GM18507 (cell line): ENCODE results near the gene GPR132.

Experiments used
- DNase-seq: peaks from one replicate; pipeline ENCODE4 v3.0.0; 2011; ENCODE audit warnings: low read depth; ENCODE audit not compliant: insufficient read length; ENCODE audit errors: extremely low spot score
- FAIRE-seq: peaks from 2 replicates; lab custom pipeline; 2011; peaks lifted over from hg19 to GRCh38; lab: Jason Lieb, UNC

GPR132 gene

DNA sequence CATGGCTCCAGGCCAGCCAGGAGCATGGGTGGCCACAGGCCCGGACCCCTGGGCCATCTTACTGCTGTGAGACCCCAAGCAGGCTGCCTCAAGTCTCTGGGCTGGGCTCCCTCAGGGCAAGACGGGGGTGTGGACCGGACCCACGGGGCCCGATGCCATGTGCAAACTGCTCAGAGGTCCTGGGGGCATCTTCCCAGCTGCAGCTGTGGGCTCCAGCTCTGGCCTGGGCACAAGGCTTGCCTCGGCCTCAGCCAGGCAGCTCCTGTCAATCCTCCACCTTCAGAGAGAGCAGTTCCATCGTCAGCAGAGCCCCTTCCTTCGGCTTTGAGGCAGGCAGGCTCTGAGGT lies 12.4 kb upstream of the GPR132 start:
- DNase-seq (no peak), FAIRE-seq (no peak)

DNA sequence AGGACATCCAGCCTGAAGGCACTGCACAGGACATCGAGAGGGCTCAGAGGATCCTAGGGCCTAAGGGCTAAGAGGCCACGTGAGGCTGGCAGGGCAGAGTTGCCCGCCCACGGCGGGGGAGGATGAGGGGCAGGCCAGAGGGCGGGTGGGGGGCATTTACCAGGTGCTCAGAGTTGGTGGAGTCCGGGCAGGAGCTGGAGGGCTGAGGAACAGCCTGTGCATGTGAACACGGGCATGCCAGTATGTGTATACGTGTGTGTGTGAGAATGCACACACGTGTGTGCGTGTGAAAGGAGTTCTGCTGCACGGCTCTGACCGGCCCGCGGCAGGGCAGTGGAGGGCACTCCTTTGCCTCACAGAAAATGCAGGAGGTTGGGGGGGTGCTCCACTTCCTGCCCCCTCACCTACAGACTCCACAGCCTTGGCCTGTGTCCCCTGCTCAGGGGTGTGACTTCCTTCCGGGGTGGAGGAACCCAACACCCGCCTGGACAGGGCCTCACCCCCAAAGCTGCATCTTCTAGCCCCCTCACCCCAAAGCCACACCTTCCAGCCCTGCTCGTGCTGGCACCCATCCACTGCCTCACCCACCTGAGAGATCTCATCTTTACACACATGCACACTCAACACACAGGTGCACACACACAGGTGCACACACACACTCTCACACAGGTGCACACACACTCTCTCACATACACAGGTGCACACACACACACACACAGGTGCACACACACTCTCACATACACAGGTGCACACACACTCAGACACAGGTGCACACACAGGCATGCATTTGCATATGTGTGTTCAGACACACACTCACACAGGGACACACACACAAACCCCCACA lies 11.8 kb upstream of the GPR132 start:
- DNase-seq, result no peak
- FAIRE-seq, result no peak

DNA sequence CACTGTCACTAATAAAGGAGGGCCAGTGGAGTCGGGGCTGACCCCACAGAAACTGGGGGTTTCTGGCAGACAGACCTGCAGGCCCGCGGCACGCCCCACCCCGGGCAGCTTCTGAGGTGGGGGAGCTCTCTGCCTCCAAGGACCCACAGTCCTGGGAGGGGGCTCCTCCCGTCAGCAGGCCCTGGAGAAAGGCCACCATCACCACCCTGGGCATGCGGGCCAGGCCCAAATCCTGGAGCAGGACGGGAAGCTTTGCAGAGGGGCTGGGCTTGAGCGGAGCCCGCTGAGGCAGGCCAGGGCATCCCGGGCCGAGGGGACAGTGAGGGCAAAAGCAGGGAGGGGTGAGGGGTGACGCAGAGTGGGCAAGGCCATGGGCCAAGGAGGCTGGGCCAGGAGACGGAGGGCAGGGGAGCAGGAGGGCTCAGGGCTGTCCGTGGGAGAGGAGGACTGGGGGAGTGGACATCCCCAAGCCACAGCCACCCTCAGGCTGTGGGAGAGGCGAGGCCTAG lies 11.1 kb upstream of the GPR132 start:
- FAIRE-seq (no peak), DNase-seq (no peak)

DNA sequence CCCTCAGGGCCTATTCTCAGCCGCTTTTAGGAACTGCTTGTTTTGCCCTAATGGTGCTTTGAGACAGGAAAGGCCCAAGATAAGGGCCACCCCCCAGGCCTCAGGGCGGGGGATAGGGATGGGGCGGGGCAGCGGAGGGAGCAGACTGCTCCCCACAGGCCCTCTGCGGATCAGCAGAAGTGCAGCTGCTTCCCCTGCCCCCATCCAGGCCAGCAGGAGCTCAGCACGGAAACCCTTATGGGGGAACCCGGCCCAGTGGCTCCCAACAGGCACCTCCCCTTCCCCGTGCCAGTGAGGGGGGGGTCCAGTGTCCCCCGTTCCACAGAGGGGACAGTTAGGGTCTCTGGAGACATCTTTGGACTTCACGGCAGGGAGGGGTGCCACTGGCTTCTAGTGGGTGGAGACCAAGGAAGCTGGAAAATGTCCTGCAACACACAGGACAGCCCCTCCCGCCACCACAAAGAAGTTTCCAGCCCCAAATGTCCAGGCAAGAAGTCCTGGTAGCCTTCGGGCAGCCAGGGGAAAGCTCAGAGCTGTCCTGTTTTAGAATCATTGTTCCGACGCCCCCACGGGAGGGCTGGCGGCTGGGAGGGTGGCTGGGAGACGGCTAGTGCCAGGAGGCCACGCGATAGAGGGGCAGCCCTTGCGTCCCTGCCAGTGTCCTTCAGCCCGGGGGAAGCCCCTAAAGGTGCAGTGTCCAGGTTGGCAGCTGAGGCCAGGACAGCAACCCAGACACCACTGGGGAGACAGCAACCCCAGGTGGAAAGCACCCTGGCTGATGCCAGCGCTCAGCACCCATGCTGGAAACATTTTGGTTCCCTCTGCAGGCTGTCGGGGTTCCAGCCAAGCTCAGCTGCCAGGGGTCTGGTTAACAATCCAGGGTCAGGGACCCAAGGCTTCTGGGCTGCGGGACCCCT lies 10.4 kb upstream of the GPR132 start:
- FAIRE-seq, result peak; percentile 72
- DNase-seq, result no peak

DNA sequence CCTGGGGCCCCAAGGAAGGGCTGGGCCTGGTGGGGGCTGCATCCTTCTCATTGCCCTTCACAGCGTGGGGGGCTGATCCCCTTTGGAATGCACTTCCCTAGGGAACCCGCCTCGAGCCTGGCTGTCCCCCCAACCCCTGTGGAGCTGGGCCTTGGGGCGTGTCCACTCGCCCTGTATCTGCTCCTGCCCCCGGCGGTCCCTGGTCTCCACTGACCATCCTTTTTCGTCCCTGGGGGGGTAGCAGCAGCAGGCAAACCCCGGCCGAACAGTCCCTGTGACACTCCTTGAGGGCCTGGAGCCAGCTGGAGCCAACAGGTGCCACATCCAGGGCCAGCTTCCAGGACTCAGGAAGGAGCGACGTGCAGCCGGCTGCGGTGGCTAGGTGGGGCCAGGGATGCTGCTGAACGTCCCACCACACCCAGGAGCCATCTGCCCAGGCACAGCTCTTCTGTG lies 9.4 kb upstream of the GPR132 start:
- FAIRE-seq, result no peak

DNA sequence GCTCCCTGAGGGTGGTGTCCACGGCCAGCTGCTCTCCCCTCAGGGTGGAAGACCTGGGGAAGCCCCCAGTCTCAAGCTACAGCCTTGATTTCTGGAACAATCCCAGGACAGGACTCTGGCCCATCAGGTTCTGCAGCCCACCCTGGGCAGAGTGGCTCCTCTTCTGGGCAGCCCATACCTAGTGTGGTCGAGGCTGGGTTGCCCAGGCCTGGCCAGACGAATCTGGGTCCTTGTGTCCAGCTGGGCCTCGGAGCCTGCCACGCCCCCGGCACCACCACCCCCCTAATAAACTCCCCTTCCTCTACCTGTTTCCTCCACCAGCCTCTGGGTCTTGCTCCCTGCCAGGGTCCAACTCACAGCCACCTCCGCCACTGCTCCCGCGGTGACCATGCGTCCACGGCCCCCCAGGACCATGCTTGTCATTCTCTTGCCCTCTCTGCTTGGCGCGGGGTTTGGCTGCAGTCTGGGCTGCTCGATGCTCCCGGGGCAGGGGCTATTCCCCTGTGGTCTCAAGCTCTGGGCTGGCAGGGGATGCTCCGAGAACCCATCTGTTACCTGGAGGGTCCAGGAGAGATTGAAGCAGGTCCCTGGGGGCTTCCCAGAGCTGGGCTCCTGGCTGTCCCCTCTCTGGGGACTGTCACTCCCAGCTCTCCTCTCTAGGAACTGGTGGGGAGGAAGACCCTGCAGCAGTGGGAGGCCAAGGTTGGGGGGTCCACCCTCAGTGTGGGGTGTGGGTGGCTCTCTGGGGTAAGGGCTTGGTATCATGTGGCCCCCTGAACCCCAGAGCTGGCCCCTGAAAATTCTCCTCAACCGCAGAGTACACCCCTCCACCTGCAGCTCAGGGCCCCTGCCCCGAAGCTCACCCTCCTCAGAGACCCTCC lies 8.7 kb upstream of the GPR132 start:
- FAIRE-seq (no peak), DNase-seq (no peak)

More for the DNA sequence above, 9.4 kb upstream of the GPR132 start:
- no peak for DNase-seq

DNA sequence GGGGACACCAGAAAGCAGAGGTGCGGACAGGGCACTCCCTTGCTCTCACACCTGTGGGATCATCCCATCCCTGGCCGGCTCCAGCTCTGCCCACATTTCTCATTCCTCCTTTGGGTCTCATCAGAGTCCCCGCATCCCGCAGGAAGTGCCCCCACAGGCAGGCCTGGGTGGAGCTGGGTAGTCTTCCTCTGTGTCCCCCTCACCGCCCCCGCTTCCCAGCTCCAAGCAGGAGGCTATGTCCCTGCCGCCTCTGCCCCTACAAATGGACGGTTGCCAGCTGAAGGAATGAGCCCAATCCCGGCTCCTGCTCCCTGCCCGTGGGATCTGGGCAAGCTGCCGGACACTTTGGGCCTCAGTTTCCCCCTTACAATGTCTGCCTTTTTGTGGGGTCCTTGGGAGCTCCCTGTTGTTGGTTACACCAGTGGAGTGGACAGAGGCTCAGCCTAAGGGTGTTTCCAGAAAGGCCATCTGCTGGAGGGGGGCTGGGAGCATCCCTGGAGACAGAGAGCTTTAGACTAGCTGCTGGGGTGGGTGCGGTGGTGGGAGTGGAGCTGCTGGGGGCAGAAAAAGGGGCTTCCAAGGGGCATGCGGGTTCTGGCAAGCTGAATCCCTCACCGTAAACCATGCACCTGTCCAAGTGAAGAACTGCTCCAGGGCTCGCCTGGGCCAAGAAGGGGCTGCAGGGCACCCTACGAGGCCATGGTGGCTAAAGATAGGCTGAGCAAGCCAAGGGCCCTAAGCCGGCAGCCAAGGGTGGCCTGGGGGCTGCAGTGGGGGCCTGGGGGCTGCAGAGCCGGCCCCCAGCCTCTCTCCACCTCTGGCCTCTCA lies 7.9 kb upstream of the GPR132 start:
- FAIRE-seq, result no peak
- DNase-seq, result no peak

DNA sequence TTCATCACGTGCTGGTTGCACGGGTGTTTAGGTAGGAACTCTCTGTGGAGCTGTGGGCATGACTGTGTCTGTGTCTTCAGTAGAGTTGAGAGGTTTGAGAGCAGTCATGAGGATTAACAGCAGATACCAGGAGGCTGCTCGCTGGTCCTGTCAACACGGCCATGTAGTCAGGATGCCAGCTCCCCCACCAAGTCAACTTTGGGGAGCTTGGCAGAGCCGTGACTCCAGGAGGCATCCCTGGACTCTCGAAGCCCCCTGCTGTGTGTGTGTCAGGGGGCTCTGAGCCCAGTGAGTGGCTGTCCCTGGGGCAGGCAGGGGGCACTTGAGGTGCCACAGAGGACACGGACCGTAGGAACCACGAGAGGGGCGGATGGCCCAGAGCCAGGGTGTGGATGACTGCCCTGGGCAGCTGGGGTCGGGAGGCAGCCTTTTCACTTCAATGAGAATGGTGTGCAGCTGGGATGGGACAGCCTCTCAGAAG lies 7.2 kb upstream of the GPR132 start:
- DNase-seq (no peak), FAIRE-seq (no peak)

DNA sequence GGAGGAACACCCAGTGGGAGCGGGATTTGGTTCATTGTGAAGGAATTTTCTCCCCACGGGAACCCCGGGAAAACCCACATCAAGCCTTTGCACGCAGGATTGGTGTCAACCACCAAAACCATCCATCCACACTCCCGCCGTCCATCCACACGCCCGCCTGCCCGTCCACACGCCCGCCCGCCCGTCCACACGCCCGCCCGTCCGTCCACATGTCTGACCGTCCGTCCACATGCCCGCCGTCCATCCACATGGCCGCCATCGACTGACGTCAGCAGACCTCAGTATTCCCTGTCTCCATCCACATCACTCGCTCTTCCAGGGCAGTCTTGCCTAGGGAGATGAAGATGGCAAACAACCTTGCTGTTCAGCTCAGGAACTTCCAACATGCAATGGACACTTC lies 6.7 kb upstream of the GPR132 start:
- FAIRE-seq (no peak), DNase-seq (no peak)

DNA sequence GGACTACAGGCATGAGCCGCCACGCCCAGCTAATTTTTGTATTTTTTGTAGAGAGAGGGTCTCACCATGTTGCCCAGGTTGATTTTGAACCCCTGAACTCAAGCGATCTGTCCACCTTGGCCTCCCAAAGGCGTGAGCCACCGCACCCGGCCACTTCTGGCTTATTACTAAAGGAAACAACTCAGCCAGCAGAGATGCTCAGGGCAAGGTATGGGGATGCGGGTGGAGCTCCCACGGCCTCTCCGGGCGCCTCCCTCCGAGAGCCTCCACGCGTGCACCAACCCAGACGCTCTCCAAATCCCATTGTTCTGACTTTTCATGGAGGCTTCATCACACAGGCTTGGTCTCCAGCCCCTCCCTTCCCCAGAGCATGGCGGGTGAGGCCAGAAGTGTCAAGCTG lies 6.1 kb upstream of the GPR132 start:
- DNase-seq, result no peak
- FAIRE-seq, result no peak

DNA sequence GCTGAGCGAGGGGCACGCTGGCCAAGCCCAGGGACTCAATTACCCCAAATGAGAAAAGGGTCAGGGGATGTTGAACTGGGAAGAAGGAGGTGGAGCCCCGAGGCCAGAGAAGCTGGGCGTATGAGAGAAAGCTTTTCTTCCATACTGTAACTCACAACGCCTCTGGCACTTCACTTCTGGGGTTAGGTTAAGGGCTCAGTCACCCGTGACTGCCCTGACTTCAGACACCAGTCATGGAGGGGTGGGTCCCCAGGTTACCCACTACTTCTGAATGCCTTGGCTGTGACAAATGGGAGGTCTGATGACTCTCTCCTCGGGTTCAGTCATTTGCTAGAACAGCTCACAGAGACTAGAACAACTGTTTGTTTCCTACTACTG lies 5.5 kb upstream of the GPR132 start:
- no peak for DNase-seq
- no peak for FAIRE-seq

DNA sequence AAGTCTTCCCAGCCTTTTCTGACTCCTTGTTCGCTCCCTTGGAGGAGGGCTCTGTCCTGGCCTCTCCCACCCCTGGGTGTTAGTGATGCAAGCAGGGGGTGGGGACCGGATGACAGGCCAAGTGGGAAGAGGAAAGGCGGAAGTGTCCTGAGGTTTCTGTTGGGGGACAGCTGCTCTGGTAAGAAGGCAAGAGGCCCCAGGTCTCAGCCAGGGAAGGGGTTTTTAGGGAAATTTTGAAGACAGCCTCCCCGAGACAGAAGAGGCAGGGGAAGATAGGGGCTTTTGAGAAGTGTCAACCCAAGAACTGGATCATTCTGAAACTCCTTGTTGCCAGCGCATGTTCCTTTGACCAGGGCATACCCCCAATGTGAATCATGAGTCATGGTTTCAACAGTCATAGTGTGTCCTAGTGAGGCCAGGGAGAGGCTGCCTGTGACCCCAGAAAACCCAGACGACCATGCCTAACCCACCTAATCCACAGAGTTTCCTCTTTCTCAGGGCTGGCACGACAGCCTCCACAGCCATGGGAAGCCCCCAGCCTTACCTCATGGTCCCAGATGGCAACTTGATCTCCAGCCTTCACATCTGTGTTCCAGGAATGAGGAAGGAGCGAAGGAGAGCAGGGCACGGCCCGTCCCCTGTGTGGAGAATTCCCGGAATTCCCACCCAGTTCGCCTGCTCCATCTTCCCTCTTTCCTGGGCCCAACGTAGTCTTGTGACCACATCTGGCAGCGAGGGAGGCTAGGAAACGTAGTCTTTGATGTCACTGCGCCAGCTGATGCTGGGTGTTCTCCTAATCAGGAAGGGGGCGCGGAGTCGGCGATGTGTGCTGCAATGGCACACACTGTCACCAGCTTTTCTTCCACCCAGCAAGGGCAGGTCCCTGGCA lies 4.9 kb upstream of the GPR132 start:
- FAIRE-seq, result peak; percentile 98
- no peak for DNase-seq

DNA sequence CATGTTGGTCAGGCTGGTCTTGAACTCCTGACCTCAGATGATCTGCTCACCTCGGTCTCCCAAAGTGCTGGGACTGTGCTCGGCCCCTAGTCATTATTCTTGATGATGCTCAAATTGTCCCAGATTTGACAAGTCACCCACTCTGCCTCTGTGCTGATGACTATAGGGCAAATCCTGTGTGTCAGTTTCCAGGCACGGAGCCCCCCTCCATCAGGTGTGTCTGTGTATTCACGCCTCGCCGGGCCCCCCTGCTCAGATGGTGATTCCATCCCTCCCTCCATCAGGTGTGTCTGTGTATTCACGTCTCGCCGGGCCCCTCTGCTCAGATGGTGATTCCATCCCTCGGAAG lies 4.3 kb upstream of the GPR132 start:
- DNase-seq (no peak), FAIRE-seq (no peak)

DNA sequence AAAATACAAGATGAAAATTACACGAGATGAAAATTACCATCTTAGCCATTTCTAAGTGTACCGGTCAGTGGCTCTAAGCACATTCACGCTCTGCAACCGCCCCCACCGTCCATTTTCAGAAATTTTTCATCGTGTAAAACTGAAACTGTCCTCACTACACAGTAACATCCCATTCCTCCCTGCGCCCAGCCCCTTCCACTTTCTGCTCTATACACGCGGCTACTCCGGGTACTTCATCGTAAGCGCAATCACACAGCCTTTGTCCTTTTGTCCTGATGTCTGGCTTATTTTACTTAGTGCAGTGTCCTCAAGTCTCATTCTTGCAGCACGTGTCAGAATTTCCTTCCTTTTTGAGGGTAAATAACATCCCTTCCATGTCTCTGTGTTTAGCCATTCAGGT lies 3.6 kb upstream of the GPR132 start:
- FAIRE-seq (peak; percentile 93), DNase-seq (no peak)

DNA sequence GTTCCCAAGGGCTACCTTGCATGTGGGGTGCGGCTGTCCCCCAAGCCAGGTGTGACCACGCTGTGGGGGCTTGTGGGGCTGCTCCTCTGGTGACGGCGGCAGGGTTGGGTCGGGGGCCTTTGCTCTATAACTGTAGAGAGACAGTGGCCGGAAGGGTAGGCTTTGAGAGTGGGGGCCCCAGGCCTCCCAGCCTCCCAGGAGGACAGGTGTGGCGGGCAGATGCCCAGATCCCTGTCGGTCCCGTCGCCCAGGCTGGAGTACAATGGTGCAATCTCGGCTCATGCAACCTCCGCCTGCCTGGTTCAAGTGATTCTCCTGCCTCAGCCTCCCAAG lies 2.7 kb upstream of the GPR132 start:
- DNase-seq, result no peak
- no peak for FAIRE-seq

DNA sequence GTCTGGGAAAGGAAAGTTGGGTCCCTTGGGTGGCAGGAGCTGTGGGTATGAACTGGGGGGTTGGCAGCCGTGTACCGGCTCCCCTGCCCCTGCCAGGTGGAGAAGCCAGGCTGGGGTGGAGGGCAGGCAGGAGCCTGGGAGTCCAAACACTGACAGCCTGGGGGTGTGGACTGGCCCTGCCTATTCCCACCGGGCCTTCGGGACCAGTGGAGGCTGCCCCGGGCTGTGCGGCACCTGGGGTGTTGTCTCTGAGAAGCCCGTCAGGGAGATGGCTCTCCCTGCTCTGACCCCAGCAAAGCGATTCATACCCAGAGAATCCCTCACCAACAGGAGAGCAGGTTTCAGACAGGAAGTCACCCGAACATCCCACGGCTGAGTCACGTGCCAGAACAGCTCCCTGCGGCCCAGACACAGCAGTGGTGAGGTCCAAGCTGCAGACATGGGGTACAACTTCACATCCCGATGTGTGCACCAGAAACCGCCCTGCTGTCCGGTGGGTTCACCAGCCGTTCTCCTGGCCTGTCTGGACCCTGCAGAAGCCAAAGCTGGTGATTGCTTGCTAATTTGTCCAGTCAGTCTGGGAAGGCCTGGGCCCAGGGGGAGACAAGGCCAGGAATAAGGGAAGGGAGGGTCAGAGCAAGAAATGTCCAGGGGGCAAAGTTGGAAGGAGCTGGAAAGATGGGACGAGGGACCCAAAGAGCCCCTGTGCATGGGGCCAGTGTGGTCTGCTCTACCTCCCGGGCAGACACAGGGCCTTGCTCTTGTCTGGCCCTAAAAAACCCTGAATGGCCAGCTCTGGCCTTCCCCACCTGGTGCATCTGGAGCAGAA lies 2.1 kb upstream of the GPR132 start:
- FAIRE-seq, result peak; percentile 92

More for the DNA sequence above, 2.1 kb upstream of the GPR132 start:
- no peak for DNase-seq
